GM06990 (cell line): ENCODE measurements around the gene MBNL2.

Experiments
- DNase-seq: peaks from one replicate; pipeline ENCODE4 v3.0.0-alpha.2; 2011; ENCODE audit not compliant: insufficient read length; ENCODE audit errors: extremely low read depth
- H3K27me3 ChIP-seq: replicated peaks from 2 replicates; pipeline ENCODE4 v1.6.0; 2011; ENCODE audit warnings: low read length; ENCODE audit not compliant: control insufficient read depth, insufficient read depth
- H3K36me3 ChIP-seq: 2 replicates; pipeline ENCODE4 v1.5.1; 2011; ENCODE audit warnings: low read length; ENCODE audit not compliant: control insufficient read depth, insufficient read depth
- H3K4me3 ChIP-seq: replicated peaks from 2 replicates; pipeline ENCODE4 v1.5.1; 2011; ENCODE audit warnings: low read depth, mild to moderate bottlenecking, control low read depth, low read length
- CTCF ChIP-seq: IDR thresholded peaks from 2 replicates; pipeline ENCODE4 v1.5.1; 2011; ENCODE audit warnings: low read length, control low read depth, mild to moderate bottlenecking, inconsistent platforms; ENCODE audit not compliant: insufficient read depth, poor library complexity, severe bottlenecking

The MBNL2 gene

GRCh38 chr13:97364031-97364430 is 141.9 kb downstream of the MBNL2 start:
- Histone ChIP-seq H3K4me3 (no peak overlapping the region), H3K36me3 (no peaks in the 10 kb centered on the region), H3K27me3 (no peaks in the 10 kb centered on the region)
- DNase-seq = no peak
- TF ChIP-seq CTCF = no peak

- Histone ChIP-seq H3K36me3 (no peaks in the 10 kb centered on the region), H3K27me3 (no peaks in the 10 kb centered on the region), H3K4me3 (no peak overlapping the region)
- no peak for DNase-seq
- no peak for TF ChIP-seq CTCF
These were observed 142.7 kb downstream of the MBNL2 start for GRCh38 chr13:97364827-97365226.

GRCh38 chr13:97366172-97366688 is 144.1 kb downstream of the MBNL2 start:
- TF ChIP-seq CTCF = no peak
- no peaks in the 10 kb centered on the region for H3K27me3 ChIP-seq
- DNase-seq = no peak
- H3K4me3 ChIP-seq = no peak overlapping the region
- H3K36me3 ChIP-seq = no peaks in the 10 kb centered on the region

GRCh38 chr13:97367016-97367822 is 145.1 kb downstream of the MBNL2 start:
- no peaks in the 10 kb centered on the region for H3K36me3 ChIP-seq
- no peak for DNase-seq
- H3K4me3 ChIP-seq = no peak overlapping the region
- no peak for TF ChIP-seq CTCF
- H3K27me3 ChIP-seq = no peaks in the 10 kb centered on the region

- Histone ChIP-seq H3K27me3 (no peaks in the 10 kb centered on the region), H3K36me3 (no peaks in the 10 kb centered on the region), H3K4me3 (peak overlapping the region; percentile 36)
- TF ChIP-seq CTCF = no peak
- DNase-seq = peak; percentile 32
These were observed 147.2 kb downstream of the MBNL2 start for GRCh38 chr13:97369261-97369893.
